IPS-20b (cell line): Measurements from ENCODE around the gene KDM3B.
"Not testable (repeated sequence)": the region's sequence is repeated elsewhere in the genome, so short reads cannot be mapped to it uniquely, and the experiment has no call there.

Source experiments
- H3K27ac ChIP-seq: one replicate; pipeline ENCODE4 v1.5.1; 2013; ENCODE audit warnings: low read length
- H3K27me3 ChIP-seq: 2 replicates; pipeline ENCODE4 v1.6.1; 2013; ENCODE audit warnings: mild to moderate bottlenecking, low read length, inconsistent platforms; ENCODE audit not compliant: insufficient read depth
- H3K36me3 ChIP-seq: 2 replicates; pipeline ENCODE4 v1.6.1; 2013; ENCODE audit warnings: low read depth, mild to moderate bottlenecking, inconsistent platforms, low read length, moderate library complexity; ENCODE audit not compliant: insufficient read depth
- H3K4me1 ChIP-seq: 2 replicates; pipeline ENCODE4 v1.6.1; 2013; ENCODE audit warnings: mild to moderate bottlenecking, control low read depth, inconsistent platforms, low read length, moderate library complexity; ENCODE audit not compliant: insufficient read depth
- H3K4me3 ChIP-seq: 2 replicates; pipeline ENCODE4 v1.5.1; 2013; ENCODE audit warnings: mild to moderate bottlenecking, low read length, inconsistent platforms
- H3K9ac ChIP-seq: 2 replicates; pipeline ENCODE4 v1.6.1; 2013; ENCODE audit warnings: low read depth, mild to moderate bottlenecking, inconsistent platforms, low read length, moderate library complexity
- H3K9me3 ChIP-seq: 2 replicates; pipeline ENCODE4 v1.6.1; 2013; ENCODE audit warnings: mild to moderate bottlenecking, low read depth, low read length, inconsistent platforms; ENCODE audit not compliant: insufficient read depth

KDM3B gene

GRCh38 chr5:138466125-138466899 lies 113.8 kb downstream of the KDM3B start:
- H3K4me3 ChIP-seq, result peak overlapping the region; percentile 91
- peak overlapping the region; percentile 70; the same call in 1 of the 2 replicates for H3K9ac ChIP-seq
- no peaks in the 10 kb centered on the region for H3K4me1 ChIP-seq

GRCh38 chr5:138466900-138467710 lies 114.6 kb downstream of the KDM3B start:
- Histone ChIP-seq H3K4me3 (peak overlapping the region; percentile 91; the same call in 1 of the 2 replicates), H3K27ac (no peak overlapping the region), H3K4me1 (no peaks in the 10 kb centered on the region), H3K27me3 (peaks cover 27% of the 10 kb centered on the region), H3K9me3 (no peaks in the 10 kb centered on the region), H3K36me3 (peaks cover 21% of the 10 kb centered on the region; the same call in 1 of the 2 replicates), H3K9ac (peak overlapping the region; percentile 70; the same call in 1 of the 2 replicates)

More at GRCh38 chr5:138466125-138466899, 113.8 kb downstream of the KDM3B start:
- peaks cover 21% of the 10 kb centered on the region; the same call in 1 of the 2 replicates for H3K36me3 ChIP-seq
- H3K27ac ChIP-seq, result no peak overlapping the region
- peaks cover 27% of the 10 kb centered on the region for H3K27me3 ChIP-seq
- H3K9me3 ChIP-seq, result no peaks in the 10 kb centered on the region

- Histone ChIP-seq H3K4me3 (peak overlapping the region; percentile 91; the same call in 1 of the 2 replicates), H3K36me3 (peaks cover 21% of the 10 kb centered on the region; the same call in 1 of the 2 replicates), H3K9ac (0 out of 2 replicates have a peak overlapping the region, but pooled peaks have one; percentile 18), H3K27ac (no peak overlapping the region), H3K4me1 (no peaks in the 10 kb centered on the region; the same call in 1 of the 2 replicates), H3K9me3 (no peaks in the 10 kb centered on the region), H3K27me3 (peaks cover 27% of the 10 kb centered on the region)
Observed at GRCh38 chr5:138467711-138468132, 115.2 kb downstream of the KDM3B start.

GRCh38 chr5:138468133-138468965 lies 115.9 kb downstream of the KDM3B start:
- Histone ChIP-seq H3K27ac (no peak overlapping the region), H3K9ac (no peak overlapping the region), H3K27me3 (peaks cover 27% of the 10 kb centered on the region), H3K4me1 (no peaks in the 10 kb centered on the region; the same call in 1 of the 2 replicates), H3K9me3 (no peaks in the 10 kb centered on the region), H3K4me3 (peak overlapping the region; percentile 91; the same call in 1 of the 2 replicates), H3K36me3 (peaks cover 21% of the 10 kb centered on the region; the same call in 1 of the 2 replicates)

GRCh38 chr5:138468966-138469539 lies 116.6 kb downstream of the KDM3B start:
- Histone ChIP-seq H3K9me3 (no peaks in the 10 kb centered on the region), H3K27ac (no peak overlapping the region), H3K4me1 (no peaks in the 10 kb centered on the region; the same call in 1 of the 2 replicates), H3K36me3 (peaks cover 21% of the 10 kb centered on the region; the same call in 1 of the 2 replicates), H3K27me3 (peaks cover 27% of the 10 kb centered on the region), H3K4me3 (no peak overlapping the region), H3K9ac (no peak overlapping the region)

- Histone ChIP-seq H3K36me3 (peaks cover 21% of the 10 kb centered on the region; the same call in 1 of the 2 replicates), H3K9me3 (no peaks in the 10 kb centered on the region), H3K4me3 (no peak overlapping the region), H3K27me3 (peaks cover 27% of the 10 kb centered on the region), H3K27ac (no peak overlapping the region), H3K4me1 (no peaks in the 10 kb centered on the region; the same call in 1 of the 2 replicates), H3K9ac (no peak overlapping the region)
Observed at GRCh38 chr5:138469540-138470321, 117.2 kb downstream of the KDM3B start.

GRCh38 chr5:138470322-138471051 lies 118.0 kb downstream of the KDM3B start:
- Histone ChIP-seq H3K9ac (no peak overlapping the region), H3K4me3 (no peak overlapping the region), H3K36me3 (peaks cover 21% of the 10 kb centered on the region; the same call in 1 of the 2 replicates), H3K9me3 (no peaks in the 10 kb centered on the region), H3K27ac (no peak overlapping the region), H3K27me3 (peaks cover 27% of the 10 kb centered on the region), H3K4me1 (no peaks in the 10 kb centered on the region; the same call in 1 of the 2 replicates)

GRCh38 chr5:138471052-138471361 lies 118.5 kb downstream of the KDM3B start:
- no peak overlapping the region for H3K27ac ChIP-seq
- H3K27me3 ChIP-seq, result peaks cover 21% of the 10 kb centered on the region
- H3K4me1 ChIP-seq, result no peaks in the 10 kb centered on the region; the same call in 1 of the 2 replicates
- no peaks in the 10 kb centered on the region for H3K9me3 ChIP-seq
- H3K4me3 ChIP-seq, result no peak overlapping the region
- H3K9ac ChIP-seq, result no peak overlapping the region
- H3K36me3 ChIP-seq, result peaks cover 21% of the 10 kb centered on the region; the same call in 1 of the 2 replicates

GRCh38 chr5:138472353-138472752 lies 119.9 kb downstream of the KDM3B start:
- H3K9me3 ChIP-seq, result no peaks in the 10 kb centered on the region
- no peak overlapping the region; the same call in 1 of the 2 replicates for H3K4me3 ChIP-seq
- H3K9ac ChIP-seq, result no peak overlapping the region
- peaks cover 8% of the 10 kb centered on the region for H3K27me3 ChIP-seq
- H3K4me1 ChIP-seq, result no peaks in the 10 kb centered on the region; the same call in 1 of the 2 replicates
- no peak overlapping the region for H3K27ac ChIP-seq
- peaks cover 12% of the 10 kb centered on the region; the same call in 1 of the 2 replicates for H3K36me3 ChIP-seq

GRCh38 chr5:138473151-138473550 lies 120.7 kb downstream of the KDM3B start:
- H3K4me3 ChIP-seq, H3K27ac ChIP-seq, H3K9ac ChIP-seq, H3K27me3 ChIP-seq, H3K9me3 ChIP-seq, H3K4me1 ChIP-seq, H3K36me3 ChIP-seq: not testable (repeated sequence)
